ENCODE results near the gene CRADD. TPM values are rescaled to one million over a fixed set of nuclear protein-coding genes. Genes with fewer than 3 reads are reported as not detected.

Gene CRADD
- total and polyA plus RNA-seq, 2 donors (not counting 3 experiments of a cell fraction or from before 2014, with no cell fraction given), result 11.7 to 14.5 TPM

GRCh38 chr12:93706387-93706786, 29.2 kb downstream of the CRADD start:
- no peak overlapping the region for H2AFZ ChIP-seq (ENCODE audit: low read depth, low read length)

More at GRCh38 chr12:93706387-93706786, 29.2 kb downstream of the CRADD start:
- no peak overlapping the region for H3K4me2 ChIP-seq (ENCODE audit: insufficient read depth, low read length)
- BruUV-seq (replicated peaks), result no TSS peak
- no peaks in the 10 kb centered on the region for H3K9me1 ChIP-seq (replicated peaks; ENCODE audit: control insufficient read depth, extremely low read depth, insufficient read depth, low read length)
- no peak overlapping the region for H3K4me3 ChIP-seq (replicated peaks in 1 of 3; ENCODE audit: insufficient read depth in 1 of 3, low read depth in 1 of 3, low read length in 3 of 3)
- no peak overlapping the region for H3K9ac ChIP-seq (replicated peaks; ENCODE audit: extremely low read depth, insufficient read depth, low read length)
- TF ChIP-seq MYC (IDR thresholded peaks at IDR 0.05; ENCODE audit: low read depth, low read length) (no peak), FOS (IDR thresholded peaks at IDR 0.05; ENCODE audit: borderline replicate concordance, insufficient read depth, low read length) (no peak), EZH2 (IDR thresholded peaks at IDR 0.05; ENCODE audit: borderline replicate concordance, low read depth, low read length, severe bottlenecking) (no peak), POLR2AphosphoS5 (IDR thresholded peaks at IDR 0.05; ENCODE audit: insufficient read depth, low read depth, low read length) (no peak), MAX (IDR thresholded peaks at IDR 0.05; ENCODE audit: insufficient read depth, insufficient read length) (no peak), CTCF (IDR thresholded peaks at IDR 0.05; ENCODE audit: extremely low read depth in 1 of 2, insufficient read depth in 1 of 2, low read depth in 1 of 2, low read length in 2 of 2) (no peak), JUN (IDR thresholded peaks at IDR 0.05; ENCODE audit: borderline replicate concordance, insufficient read depth, insufficient read length, low read depth) (no peak), POLR2A (IDR thresholded peaks at IDR 0.05; ENCODE audit: low read depth, low read length) (no peak), GATA2 (IDR thresholded peaks at IDR 0.05; ENCODE audit: insufficient read depth, insufficient read length, low read depth, low read length) (no peak)
- DNase-seq (ENCODE audit: low read depth, low spot score) (no peak), FAIRE-seq (no peak)
- POLR2A ChIA-PET, result no interaction called here
- dilution Hi-C loops (cut with MboI; ENCODE audit: extremely low pct_ligation_motif_present, low sequenced_read_pairs), result no loop called here
- no peaks in the 10 kb centered on the region for H3K36me3 ChIP-seq (ENCODE audit: control insufficient read depth in 2 of 2, extremely low read depth in 1 of 2, insufficient read depth in 2 of 2, low read length in 2 of 2)
- no peaks in the 10 kb centered on the region for H3K79me2 ChIP-seq (ENCODE audit: control insufficient read depth, insufficient read depth, low read length)
- H3K27ac ChIP-seq (ENCODE audit: insufficient read depth, low read depth, low read length), result no peak overlapping the region
- H3K27me3 ChIP-seq (ENCODE audit: control insufficient read depth in 2 of 2, insufficient read depth in 2 of 2, low read length in 2 of 2), result no peaks in the 10 kb centered on the region
- H3K9me3 ChIP-seq (replicated peaks; ENCODE audit: control insufficient read depth, insufficient read depth, low read length), result no peaks in the 10 kb centered on the region
- no peaks in the 10 kb centered on the region for H4K20me1 ChIP-seq (replicated peaks; ENCODE audit: control insufficient read depth, extremely low read depth, insufficient read depth, low read length)
- CTCF ChIA-PET, result no interaction called here
- intact Hi-C loops (cut with micrococcal nuclease), result no loop called here
- no peaks in the 10 kb centered on the region for H3K4me1 ChIP-seq (ENCODE audit: control insufficient read depth, extremely low read depth, insufficient read depth, low read length)
